ENCODE results near the gene PSMB2.

Gene PSMB2

DNA sequence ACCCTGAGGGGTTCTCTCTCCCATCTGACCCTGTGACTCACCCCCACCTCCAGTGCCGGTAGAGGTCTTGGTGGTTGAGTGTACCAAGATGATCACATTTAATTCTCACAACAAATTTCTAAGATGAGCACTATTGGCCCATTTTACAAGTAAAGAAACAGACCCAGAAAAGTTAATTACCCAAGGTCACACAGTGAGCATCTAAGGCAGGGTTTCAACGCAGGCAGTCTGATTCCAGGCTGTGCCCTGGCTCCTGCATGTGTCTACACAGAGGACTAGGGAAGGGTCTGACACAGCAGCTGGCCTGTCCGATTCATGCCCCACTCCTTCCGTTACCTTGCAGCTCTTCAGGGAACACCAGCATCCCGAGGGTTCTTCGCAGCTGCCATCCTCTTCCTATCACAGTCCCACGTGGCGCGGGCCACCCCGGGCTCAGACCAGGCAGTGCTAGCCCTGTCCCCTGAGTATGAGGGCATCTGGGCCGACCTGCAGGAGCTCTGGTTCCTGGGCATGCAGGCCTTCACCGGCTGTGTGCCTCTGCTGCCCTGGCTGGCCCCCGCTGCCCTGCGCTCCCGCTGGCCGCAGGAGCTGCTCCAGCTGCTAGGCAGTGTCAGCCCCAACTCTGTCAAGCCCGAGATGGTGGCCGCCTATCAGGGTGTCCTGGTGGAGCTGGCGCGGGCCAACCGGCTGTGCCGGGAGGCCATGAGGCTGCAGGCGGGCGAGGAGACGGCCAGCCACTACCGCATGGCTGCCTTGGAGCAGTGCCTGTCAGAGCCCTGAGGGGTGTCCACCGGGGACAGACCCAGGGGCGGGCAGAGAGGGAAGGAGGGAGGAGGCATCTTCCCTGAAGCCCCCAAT lies 76.2 kb downstream of the PSMB2 start:
- Histone ChIP-seq H3K27ac (ENCODE audit: insufficient read depth in 1 of 2, low read depth in 1 of 2, low read length in 2 of 2, poor library complexity in 1 of 2, severe bottlenecking in 2 of 2) (no peak overlapping the region), H3K4me3 (ENCODE audit: control insufficient read depth in 1 of 7, extremely low read depth in 1 of 7, insufficient read depth in 4 of 7, low read depth in 2 of 7, low read length in 6 of 7) (no peak overlapping the region), H3K36me3 (ENCODE audit: control insufficient read depth in 4 of 4, insufficient read depth in 4 of 4, low read length in 3 of 4) (peaks cover 0 to 74% (median 21%) of the 10 kb centered on the region in 4 experiments), H3K9me3 (ENCODE audit: control extremely low read depth in 1 of 5, control insufficient read depth in 4 of 5, insufficient read depth in 2 of 5, low read depth in 1 of 5, low read length in 4 of 5) (no peaks in the 10 kb centered on the region), H3K27me3 (replicated peaks in 2 of 5; ENCODE audit: control insufficient read depth in 4 of 5, insufficient read depth in 5 of 5, low read length in 4 of 5) (no peaks in the 10 kb centered on the region), H3K4me1 (ENCODE audit: control extremely low read depth in 1 of 4, control insufficient read depth in 4 of 4, insufficient read depth in 4 of 4, low read length in 3 of 4) (peaks cover 0 to 22% (median 10%) of the 10 kb centered on the region in 4 experiments)
- DNase-seq = no peak
- CTCF ChIA-PET = interaction anchor here (0.7 to 5.9 kb wide), 13 partner anchors 12 to 210 kb away, joined by 3 to 97 read pairs (median 5); partner anchors contain the start of gene C1orf216
- 96% methylated on average over 21 of the region's 28 CpGs for WGBS (ENCODE audit: insufficient coverage)
- POLR2A ChIA-PET = interaction anchor here (0.5 to 0.7 kb wide), 2 partner anchors 29 to 114 kb away, joined by 3 read pairs; no protein-coding TSS in a partner anchor

DNA sequence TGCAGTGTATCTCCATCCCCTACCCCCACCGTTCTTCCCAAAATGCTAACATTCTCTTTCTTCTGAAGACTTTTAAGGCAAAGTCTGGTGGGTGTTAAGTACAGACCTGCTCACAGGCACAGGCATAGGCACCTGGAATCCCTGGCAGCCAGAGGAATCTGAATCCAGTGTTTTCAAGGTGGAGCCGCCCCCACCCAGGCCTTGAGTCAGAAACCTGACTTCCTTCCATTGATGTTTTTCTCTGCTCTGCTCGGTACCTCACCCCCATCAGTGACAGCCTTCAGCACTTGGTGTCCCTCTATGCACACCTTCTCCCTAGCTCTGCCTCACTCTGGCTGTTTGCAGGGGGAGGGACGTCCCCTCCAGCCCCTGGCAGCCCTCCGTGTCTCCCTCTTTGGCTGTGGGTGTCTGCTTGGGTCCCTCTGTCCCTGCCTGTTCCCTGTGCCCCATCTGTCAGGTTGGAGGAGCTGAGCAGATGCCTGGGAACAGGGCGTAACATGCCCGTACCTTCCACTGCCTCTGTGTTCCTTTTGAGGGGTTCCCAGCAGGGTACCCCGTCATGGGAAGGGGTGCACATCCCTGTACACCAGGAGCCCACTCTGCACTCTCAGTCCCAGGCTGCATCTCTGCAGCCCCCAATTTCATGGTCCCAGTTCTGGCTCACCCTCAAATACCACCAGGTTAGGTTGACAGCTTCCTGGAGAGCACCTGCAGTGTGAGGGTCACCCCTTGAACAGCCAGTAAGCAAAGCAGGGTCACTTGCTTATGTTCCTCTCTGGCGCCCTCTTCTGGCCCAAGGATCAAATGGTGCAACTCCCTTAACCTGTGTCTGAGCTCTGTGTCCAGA lies 77.1 kb downstream of the PSMB2 start:
- peaks cover 0 to 24% (median 15%) of the 10 kb centered on the region in 4 experiments for H3K4me1 ChIP-seq (ENCODE audit: control extremely low read depth in 1 of 4, control insufficient read depth in 4 of 4, insufficient read depth in 4 of 4, low read length in 3 of 4)
- CTCF ChIA-PET = interaction anchor here (0.9 to 5.9 kb wide), 13 partner anchors 11 to 211 kb away, joined by 3 to 97 read pairs (median 5); partner anchors contain the start of gene C1orf216
- H3K27ac ChIP-seq (ENCODE audit: insufficient read depth in 1 of 2, low read depth in 1 of 2, low read length in 2 of 2, poor library complexity in 1 of 2, severe bottlenecking in 2 of 2) = no peak overlapping the region
- H3K9me3 ChIP-seq (ENCODE audit: control extremely low read depth in 1 of 5, control insufficient read depth in 4 of 5, insufficient read depth in 2 of 5, low read depth in 1 of 5, low read length in 4 of 5) = no peaks in the 10 kb centered on the region
- H3K4me3 ChIP-seq (ENCODE audit: control insufficient read depth in 1 of 7, extremely low read depth in 1 of 7, insufficient read depth in 4 of 7, low read depth in 2 of 7, low read length in 6 of 7) = no peak overlapping the region
- no peaks in the 10 kb centered on the region for H3K27me3 ChIP-seq (replicated peaks in 2 of 5; ENCODE audit: control insufficient read depth in 4 of 5, insufficient read depth in 5 of 5, low read length in 4 of 5)
- peaks cover 0 to 76% (median 22%) of the 10 kb centered on the region in 4 experiments for H3K36me3 ChIP-seq (ENCODE audit: control insufficient read depth in 4 of 4, insufficient read depth in 4 of 4, low read length in 3 of 4)
- peak; percentile 76 to 86 (median 77) for DNase-seq
- 81% methylated on average over 6 of the region's 9 CpGs for WGBS (ENCODE audit: insufficient coverage)
- POLR2A ChIA-PET = interaction anchor here (0.7 kb wide), 1 partner anchor 113 kb away, joined by 3 read pairs; no protein-coding TSS in a partner anchor

DNA sequence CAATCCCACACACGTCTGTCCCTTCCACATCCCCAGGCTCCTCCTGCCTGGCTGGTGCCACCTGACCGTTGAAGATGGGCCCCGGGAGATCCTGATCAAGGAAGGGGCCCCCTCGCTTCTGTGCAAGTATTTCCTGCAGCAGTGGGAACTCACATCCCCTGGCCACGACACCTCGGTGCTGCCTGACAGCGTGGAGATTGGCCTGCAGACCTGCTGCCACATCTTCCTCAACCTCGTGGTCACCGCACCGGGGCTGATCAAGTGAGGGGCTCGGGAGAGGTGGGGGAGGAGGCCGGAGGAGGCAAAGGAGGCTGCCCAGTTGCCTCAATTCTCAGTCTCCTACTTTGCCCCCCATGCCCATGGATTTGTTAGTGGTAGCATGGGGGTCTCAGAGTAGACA lies 78.2 kb downstream of the PSMB2 start:
- DNase-seq = no peak
- CTCF ChIA-PET = interaction anchor here (0.7 to 1.1 kb wide), 2 partner anchors 113 to 151 kb away, joined by 3 to 4 read pairs; no protein-coding TSS in a partner anchor
- Histone ChIP-seq H3K4me1 (ENCODE audit: control extremely low read depth in 1 of 4, control insufficient read depth in 4 of 4, insufficient read depth in 4 of 4, low read length in 3 of 4) (peaks cover 0 to 34% (median 25%) of the 10 kb centered on the region in 4 experiments), H3K27me3 (replicated peaks in 2 of 5; ENCODE audit: control insufficient read depth in 4 of 5, insufficient read depth in 5 of 5, low read length in 4 of 5) (no peaks in the 10 kb centered on the region), H3K36me3 (ENCODE audit: control insufficient read depth in 4 of 4, insufficient read depth in 4 of 4, low read length in 3 of 4) (peaks cover 0 to 76% (median 22%) of the 10 kb centered on the region in 4 experiments), H3K27ac (ENCODE audit: insufficient read depth in 1 of 2, low read depth in 1 of 2, low read length in 2 of 2, poor library complexity in 1 of 2, severe bottlenecking in 2 of 2) (no peak overlapping the region), H3K4me3 (ENCODE audit: control insufficient read depth in 1 of 7, extremely low read depth in 1 of 7, insufficient read depth in 4 of 7, low read depth in 2 of 7, low read length in 6 of 7) (peak overlapping the region in 1 of 7 experiments; percentile 7), H3K9me3 (ENCODE audit: control extremely low read depth in 1 of 5, control insufficient read depth in 4 of 5, insufficient read depth in 2 of 5, low read depth in 1 of 5, low read length in 4 of 5) (no peaks in the 10 kb centered on the region)
- WGBS (ENCODE audit: insufficient coverage) = 16% methylated on average over 4 of the region's 12 CpGs
- POLR2A ChIA-PET = no interaction called here

DNA sequence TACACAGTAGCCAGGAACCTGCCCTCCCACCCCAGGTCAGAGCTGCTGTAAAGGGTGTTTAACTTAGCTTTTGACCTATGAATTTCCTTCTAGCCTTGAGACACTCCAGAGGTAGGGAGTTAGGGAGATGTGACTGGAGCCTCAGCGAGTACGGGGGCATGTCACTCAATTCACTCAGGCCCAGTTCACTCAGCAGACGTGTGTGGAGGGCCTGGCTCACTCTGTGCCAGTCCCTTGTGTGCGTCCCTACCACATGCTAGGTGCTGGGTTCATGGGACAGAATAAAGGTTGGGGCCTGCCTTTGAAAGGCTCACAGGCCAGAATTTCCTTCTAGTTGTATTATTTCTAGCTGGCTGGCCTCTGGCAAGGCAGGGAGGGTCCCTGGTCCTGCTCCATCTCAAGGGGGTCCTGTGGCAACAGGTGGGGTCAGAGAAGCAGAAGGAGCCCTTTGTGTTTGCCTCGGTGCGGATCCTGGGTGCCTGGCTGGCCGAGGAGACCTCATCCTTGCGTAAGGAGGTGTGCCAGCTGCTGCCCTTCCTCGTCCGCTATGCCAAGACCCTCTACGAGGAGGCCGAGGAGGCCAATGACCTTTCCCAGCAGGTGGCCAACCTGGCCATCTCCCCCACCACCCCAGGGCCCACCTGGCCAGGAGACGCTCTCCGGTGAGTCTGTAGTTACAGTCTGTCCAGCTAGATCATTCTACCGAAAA lies 79.2 kb downstream of the PSMB2 start:
- H3K27ac ChIP-seq (ENCODE audit: insufficient read depth in 1 of 2, low read depth in 1 of 2, low read length in 2 of 2, poor library complexity in 1 of 2, severe bottlenecking in 2 of 2) = no peak overlapping the region
- peaks cover 0 to 37% (median 29%) of the 10 kb centered on the region in 4 experiments for H3K4me1 ChIP-seq (ENCODE audit: control extremely low read depth in 1 of 4, control insufficient read depth in 4 of 4, insufficient read depth in 4 of 4, low read length in 3 of 4)
- no peak overlapping the region for H3K4me3 ChIP-seq (ENCODE audit: control insufficient read depth in 1 of 7, extremely low read depth in 1 of 7, insufficient read depth in 4 of 7, low read depth in 2 of 7, low read length in 6 of 7)
- CTCF ChIA-PET = interaction anchor here (0.7 to 1.4 kb wide), 8 partner anchors 9 to 207 kb away, joined by 3 to 4 read pairs (median 4); partner anchors contain the start of gene TFAP2E
- H3K9me3 ChIP-seq (ENCODE audit: control extremely low read depth in 1 of 5, control insufficient read depth in 4 of 5, insufficient read depth in 2 of 5, low read depth in 1 of 5, low read length in 4 of 5) = no peaks in the 10 kb centered on the region
- H3K36me3 ChIP-seq (ENCODE audit: control insufficient read depth in 4 of 4, insufficient read depth in 4 of 4, low read length in 3 of 4) = peaks cover 0 to 65% (median 20%) of the 10 kb centered on the region in 4 experiments
- no peak for DNase-seq
- WGBS (ENCODE audit: insufficient coverage) = 95% methylated on average over 12 of the region's 15 CpGs
- POLR2A ChIA-PET = no interaction called here
- H3K27me3 ChIP-seq (replicated peaks in 2 of 5; ENCODE audit: control insufficient read depth in 4 of 5, insufficient read depth in 5 of 5, low read length in 4 of 5) = no peaks in the 10 kb centered on the region

DNA sequence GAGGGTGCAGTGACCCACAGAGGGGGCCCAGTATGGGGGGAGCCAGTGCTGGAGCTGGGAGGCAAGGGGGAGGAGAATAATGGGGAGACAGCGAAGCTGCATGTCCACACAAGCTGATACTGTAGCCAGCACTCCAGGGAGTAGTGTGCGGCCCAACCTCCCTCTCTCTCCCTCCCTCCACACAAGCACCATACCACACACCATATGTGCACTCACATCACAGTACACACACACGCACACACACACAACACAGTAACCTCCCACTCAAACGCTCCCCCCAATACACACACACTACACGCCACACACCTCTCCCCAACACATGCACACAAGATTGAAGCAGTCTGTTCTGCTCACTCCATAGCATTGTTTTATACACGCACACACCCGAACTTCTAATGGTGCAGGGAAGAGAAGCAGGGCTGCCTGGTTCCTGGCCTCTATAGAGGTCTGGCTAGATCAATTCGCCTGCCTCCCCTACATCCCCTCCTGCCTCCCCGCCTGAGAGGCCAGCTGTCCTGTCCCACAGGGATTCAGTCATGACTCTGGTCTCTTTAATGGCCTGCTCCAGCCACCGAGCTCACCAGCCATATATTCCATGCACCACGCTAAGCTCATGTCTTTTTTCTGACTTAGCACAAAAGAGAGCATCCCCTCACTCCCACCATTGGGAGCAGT lies 79.9 kb downstream of the PSMB2 start:
- ChIA-PET POLR2A (no interaction called here), CTCF (interaction anchor here (0.7 to 1.4 kb wide), 8 partner anchors 8 to 207 kb away, joined by 3 to 5 read pairs (median 4); partner anchors contain the start of gene TFAP2E)
- H3K27me3 ChIP-seq (replicated peaks in 2 of 5; ENCODE audit: control insufficient read depth in 4 of 5, insufficient read depth in 5 of 5, low read length in 4 of 5) = no peaks in the 10 kb centered on the region
- no peak for DNase-seq
- H3K36me3 ChIP-seq (ENCODE audit: control insufficient read depth in 4 of 4, insufficient read depth in 4 of 4, low read length in 3 of 4) = peaks cover 0 to 58% (median 17%) of the 10 kb centered on the region in 4 experiments
- H3K4me1 ChIP-seq (ENCODE audit: control extremely low read depth in 1 of 4, control insufficient read depth in 4 of 4, insufficient read depth in 4 of 4, low read length in 3 of 4) = peaks cover 1 to 40% (median 34%) of the 10 kb centered on the region in 4 experiments
- H3K27ac ChIP-seq (ENCODE audit: insufficient read depth in 1 of 2, low read depth in 1 of 2, low read length in 2 of 2, poor library complexity in 1 of 2, severe bottlenecking in 2 of 2) = no peak overlapping the region
- H3K9me3 ChIP-seq (ENCODE audit: control extremely low read depth in 1 of 5, control insufficient read depth in 4 of 5, insufficient read depth in 2 of 5, low read depth in 1 of 5, low read length in 4 of 5) = no peaks in the 10 kb centered on the region
- no peak overlapping the region for H3K4me3 ChIP-seq (ENCODE audit: control insufficient read depth in 1 of 7, extremely low read depth in 1 of 7, insufficient read depth in 4 of 7, low read depth in 2 of 7, low read length in 6 of 7)
- 89% methylated on average over 11 of the region's 11 CpGs for WGBS (ENCODE audit: insufficient coverage)

Measured in common myeloid progenitor, CD34-positive (primary cell).